H1 (cell line): Measurements from ENCODE around the gene PROSER3. TPM values are rescaled to one million over a fixed set of nuclear protein-coding genes. Genes with fewer than 3 reads are reported as not detected.

Source experiments
- CTCF ChIA-PET: fragments of 300-600 bp; sonication (Branson Sonifier 250); formaldehyde crosslinking; loops from one replicate; lab custom pipeline; 2021; ENCODE audit not compliant: partially characterized antibody; lab: Charles Lee
- POLR2A ChIA-PET: fragments of 300-600 bp; sonication (Branson Sonifier 250); formaldehyde crosslinking; loops from one replicate; lab custom pipeline; 2021; ENCODE audit warnings: inconsistent platforms; ENCODE audit not compliant: partially characterized antibody; lab: Charles Lee
- DNase-seq, 2 experiments: peaks; one replicate each; pipeline versions ENCODE4 v3.0.0 to v3.0.0-alpha.2; 2010 to 2022; ENCODE audit warnings: low spot score in 2 of 2, low read depth in 1 of 2, mixed read lengths in 1 of 2
- FAIRE-seq: peaks from 2 replicates; lab custom pipeline; 2011; peaks lifted over from hg19 to GRCh38; lab: Jason Lieb, UNC
- H2AFZ ChIP-seq: 2 replicates; pipeline ENCODE4 v1.8.1; 2012; ENCODE audit warnings: low read length, inconsistent platforms
- H2AK5ac ChIP-seq: 2 replicates; pipeline ENCODE4 v1.6.1; 2013; ENCODE audit warnings: low read depth, low read length
- H2BK120ac ChIP-seq: replicated peaks from 2 replicates; pipeline ENCODE3; 2013; ENCODE audit warnings: low read depth, low read length, inconsistent platforms
- H2BK12ac ChIP-seq: 2 replicates; pipeline ENCODE4 v1.6.1; 2013; ENCODE audit warnings: low read depth, low read length
- H2BK15ac ChIP-seq: 2 replicates; pipeline ENCODE4 v1.6.1; 2013; ENCODE audit warnings: low read length
- H2BK20ac ChIP-seq: 2 replicates; pipeline ENCODE4 v1.6.1; 2013; ENCODE audit warnings: low read length
- H2BK5ac ChIP-seq: 2 replicates; pipeline ENCODE4 v1.6.1; 2013; ENCODE audit warnings: low read depth, low read length
- H3K14ac ChIP-seq: 2 replicates; pipeline ENCODE4 v1.6.1; 2013; ENCODE audit warnings: inconsistent platforms; ENCODE audit not compliant: insufficient read length
- H3K18ac ChIP-seq: 2 replicates; pipeline ENCODE4 v1.6.1; 2013; ENCODE audit warnings: low read length; ENCODE audit errors: extremely low read depth
- H3K23ac ChIP-seq: 2 replicates; pipeline ENCODE4 v1.6.1; 2013; ENCODE audit warnings: inconsistent platforms; ENCODE audit not compliant: insufficient read length
- H3K23me2 ChIP-seq: 2 replicates; pipeline ENCODE4 v1.6.1; 2013; ENCODE audit warnings: low read depth, low read length
- H3K27ac ChIP-seq: 2 replicates; pipeline ENCODE4 v1.6.1; 2011; ENCODE audit warnings: low read depth, low read length, inconsistent platforms
- H3K27me3 ChIP-seq, 4 experiments: replicated peaks in 1 of 4; 1 replicate in 1 of 4; 2 replicates in 3 of 4; pipeline versions ENCODE4 v1.6.1 to v1.8.1; 2011 to 2013; ENCODE audit warnings: low read length in 3 of 4, mild to moderate bottlenecking in 3 of 4, inconsistent platforms in 2 of 4, mixed read lengths in 2 of 4, moderate library complexity in 1 of 4; ENCODE audit not compliant: control insufficient read depth in 3 of 4, insufficient read depth in 3 of 4; ENCODE audit errors: extremely low read depth in 1 of 4
- H3K36me3 ChIP-seq, 4 experiments: 2 replicates each; pipeline versions ENCODE4 v1.6.1 to v1.8.1; 2011 to 2013; ENCODE audit warnings: mild to moderate bottlenecking in 4 of 4, low read length in 3 of 4, moderate library complexity in 2 of 4, control low read depth in 1 of 4, inconsistent platforms in 1 of 4; ENCODE audit not compliant: insufficient read depth in 4 of 4, control insufficient read depth in 2 of 4
- H3K4ac ChIP-seq: replicated peaks from 2 replicates; pipeline ENCODE3; 2013; ENCODE audit warnings: low read length, low read depth, mixed read lengths, inconsistent platforms; ENCODE audit not compliant: insufficient read length
- H3K4me1 ChIP-seq, 4 experiments: replicated peaks in 1 of 4; 1 replicate in 1 of 4; 2 replicates in 3 of 4; pipeline versions ENCODE4 v1.6.1 to v1.8.1; 2011 to 2013; ENCODE audit warnings: low read length in 3 of 4, inconsistent platforms in 2 of 4, mixed read lengths in 1 of 4; ENCODE audit not compliant: insufficient read depth in 4 of 4, control insufficient read depth in 3 of 4
- H3K4me2 ChIP-seq, 2 experiments: 2 replicates each; pipeline versions ENCODE4 v1.6.1 to v1.8.1; 2011 to 2013; ENCODE audit warnings: low read depth in 2 of 2, low read length in 2 of 2, control low read depth in 1 of 2, inconsistent platforms in 1 of 2, mild to moderate bottlenecking in 1 of 2; ENCODE audit not compliant: insufficient read depth in 1 of 2
- H3K4me3 ChIP-seq, 4 experiments: fragments of 200-600, 300-600 bp in 1 of 4; sonication (generic), shearing (Covaris generic), sonication (Bioruptor Twin) in 1 of 4; 2 replicates each; pipeline versions ENCODE4 v1.5.1 to v1.8.1; 2011 to 2016; ENCODE audit warnings: low read length in 4 of 4, low read depth in 3 of 4, control low read depth in 2 of 4, inconsistent platforms in 2 of 4, mild to moderate bottlenecking in 2 of 4, mixed read lengths in 1 of 4, moderate library complexity in 1 of 4; ENCODE audit not compliant: insufficient read depth in 2 of 4; ENCODE audit errors: extremely low read depth in 1 of 4
- H3K56ac ChIP-seq: replicated peaks from 2 replicates; pipeline ENCODE3; 2013; ENCODE audit warnings: low read depth, mild to moderate bottlenecking, mixed read lengths, low read length, inconsistent platforms; ENCODE audit not compliant: insufficient read length
- H3K79me1 ChIP-seq: 2 replicates; pipeline ENCODE4 v1.6.1; 2013; ENCODE audit warnings: low read depth, low read length, control low read depth
- H3K79me2 ChIP-seq, 2 experiments: 2 replicates each; pipeline versions ENCODE4 v1.6.1 to v1.8.1; 2012 to 2013; ENCODE audit warnings: low read length in 2 of 2, mild to moderate bottlenecking in 2 of 2, inconsistent platforms in 1 of 2; ENCODE audit not compliant: insufficient read depth in 2 of 2, control insufficient read depth in 1 of 2
- H3K9ac ChIP-seq, 4 experiments: replicated peaks in 1 of 4; 1 replicate in 1 of 4; 2 replicates in 3 of 4; pipeline versions ENCODE4 v1.6.1 to v1.8.1; 2011 to 2013; ENCODE audit warnings: low read depth in 3 of 4, low read length in 3 of 4, control low read depth in 2 of 4, mild to moderate bottlenecking in 2 of 4, moderate library complexity in 2 of 4, inconsistent platforms in 1 of 4; ENCODE audit errors: extremely low read depth in 1 of 4
- H3K9me3 ChIP-seq, 2 experiments: 2 replicates each; pipeline versions ENCODE4 v1.6.1 to v1.8.1; 2012 to 2013; ENCODE audit warnings: mild to moderate bottlenecking in 2 of 2, moderate library complexity in 2 of 2, control low read depth in 1 of 2, inconsistent platforms in 1 of 2, low read depth in 1 of 2, low read length in 1 of 2, mixed read lengths in 1 of 2; ENCODE audit not compliant: insufficient read depth in 2 of 2
- H4K20me1 ChIP-seq, 2 experiments: replicated peaks in 1 of 2; 2 replicates each; pipeline versions ENCODE3 to v1.8.1; 2011 to 2013; ENCODE audit warnings: inconsistent platforms in 2 of 2, low read length in 2 of 2, mild to moderate bottlenecking in 1 of 2; ENCODE audit not compliant: insufficient read depth in 2 of 2, control insufficient read depth in 1 of 2
- H4K5ac ChIP-seq: 2 replicates; pipeline ENCODE4 v1.6.1; 2013; ENCODE audit warnings: low read length, low read depth, mixed read lengths, inconsistent platforms; ENCODE audit not compliant: insufficient read length
- H4K8ac ChIP-seq: 2 replicates; pipeline ENCODE4 v1.8.0; 2013; ENCODE audit warnings: mild to moderate bottlenecking, moderate library complexity, low read length, inconsistent platforms; ENCODE audit not compliant: insufficient read depth; ENCODE audit errors: extremely low read depth
- H4K91ac ChIP-seq: replicated peaks from 2 replicates; pipeline ENCODE3; 2013; ENCODE audit warnings: low read length, mixed read lengths, inconsistent platforms; ENCODE audit not compliant: insufficient read length
- CHD1 ChIP-seq: IDR thresholded peaks from 2 replicates; pipeline ENCODE4 v1.6.1; 2012; ENCODE audit warnings: low read depth, low read length, improper control_type of control experiment
- CTBP2 ChIP-seq: IDR thresholded peaks from 2 replicates; pipeline ENCODE4 v1.7.0; 2011; ENCODE audit warnings: borderline replicate concordance, mild to moderate bottlenecking, moderate library complexity, mixed read lengths, low read length; ENCODE audit not compliant: insufficient read depth, insufficient read length
- E2F6 ChIP-seq: IDR thresholded peaks from 2 replicates; pipeline ENCODE4 v1.6.1; 2012; ENCODE audit warnings: inconsistent platforms
- JUN ChIP-seq: IDR thresholded peaks from 2 replicates; pipeline ENCODE4 v1.6.1; 2011; ENCODE audit warnings: low read depth, mild to moderate bottlenecking, improper control_type of control experiment, low read length
- NRF1 ChIP-seq: IDR thresholded peaks from 2 replicates; pipeline ENCODE4 v1.6.1; 2011; ENCODE audit warnings: mild to moderate bottlenecking, low read depth, low read length, improper control_type of control experiment
- PHF8 ChIP-seq: fragments of 200-600 bp; sonication (generic); conservative IDR thresholded peaks from 2 replicates; pipeline ENCODE4 v1.7.1; 2012; ENCODE audit warnings: low read depth, mild to moderate bottlenecking, inconsistent platforms, low read length, moderate library complexity
- SRF ChIP-seq: IDR thresholded peaks from 2 replicates; pipeline ENCODE4 v1.6.1; 2011; ENCODE audit warnings: mild to moderate bottlenecking, low read depth, low read length, moderate library complexity
- TBP ChIP-seq: IDR thresholded peaks from 2 replicates; pipeline ENCODE4 v1.6.1; 2011; ENCODE audit warnings: low read depth, low read length, improper control_type of control experiment
- WGBS, 2 experiments: shearing (Covaris generic) in 1 of 2; methylation state at CpG; one replicate each; pipeline versions ENCODE4 v1.1.6 to v1.1.7; 2013 to 2015; ENCODE audit warnings: low lambda C conversion rate in 2 of 2, mixed read lengths in 2 of 2, inconsistent platforms in 1 of 2, low coverage in 1 of 2, missing lambda C conversion rate in 1 of 2; ENCODE audit not compliant: insufficient replicate concordance in 2 of 2, insufficient coverage in 1 of 2, insufficient read length in 1 of 2; ENCODE audit errors: extremely low coverage in 1 of 2, missing lambda C conversion rate in 1 of 2; 5-methylcytosine and 5-hydroxymethylcytosine counted together
- polyA plus RNA-seq, 7 experiments: library from polyadenylated mRNA; depleted of rRNA in 3 of 7; stranded (reverse) in 5 of 7; unstranded in 2 of 7; fragments of >200 nt in 5 of 7; fragments of 200-250 nt in 2 of 7; gene quantifications; 1 replicate in 5 of 7; 2 replicates in 1 of 7; 4 replicates in 1 of 7; pipeline versions ENCODE4 v1.2.1 to v1.2.3, GENCODE V29; 2011 to 2013; ENCODE audit warnings: missing spikeins in 2 of 7, mixed read lengths in 2 of 7
- total RNA-seq: library from RNA; stranded (reverse); fragmentation: NEBNext Ultra II Directional; extraction: Animal tissue kit (Norgen Biotek cat#: 25700); gene quantifications from 2 replicates; pipeline ENCODE4 v1.2.1, GENCODE V29; 2021
- TF ChIP-seq, protein P1 (sequence below), 3 experiments: IDR thresholded peaks; 1 replicate in 2 of 3; 2 replicates in 1 of 3; pipeline versions ENCODE4 v1.5.1 to v1.6.1; 2011; ENCODE audit warnings: low read length in 3 of 3, mild to moderate bottlenecking in 3 of 3, inconsistent platforms in 2 of 3, low read depth in 1 of 3, moderate library complexity in 1 of 3; ENCODE audit not compliant: insufficient read depth in 1 of 3; ENCODE audit errors: control extremely low read depth in 1 of 3

The PROSER3 gene
- total and polyA plus RNA-seq, 2 of the 8 experiments (the other 6 are each of a cell fraction or from before 2014, with no cell fraction given), result 17.8 to 28.9 TPM

- Histone ChIP-seq H3K4me1 (peaks cover 0 to 12% (median 8%) of the 10 kb centered on the region in 4 experiments; a peak in 5 of 7 replicates), H4K20me1 (peaks cover 2 to 8% of the 10 kb centered on the region in 2 experiments), H3K27ac (no peak overlapping the region), H3K18ac (no peak overlapping the region), H2BK5ac (no peak overlapping the region), H3K79me1 (peaks cover 4% of the 10 kb centered on the region), H3K23ac (no peak overlapping the region), H2BK15ac (no peak overlapping the region), H3K4ac (no peak overlapping the region), H4K5ac (no peak overlapping the region), H2BK20ac (no peak overlapping the region), H3K56ac (no peak overlapping the region), H2BK120ac (no peak overlapping the region), H3K27me3 (peaks cover 0 to 9% (median 6%) of the 10 kb centered on the region in 4 experiments; a peak in 5 of 7 replicates), H3K9me3 (no peaks in the 10 kb centered on the region), H3K23me2 (peaks cover 8% of the 10 kb centered on the region; the same call in 1 of the 2 replicates), H3K79me2 (peaks cover 0 to 6% of the 10 kb centered on the region in 2 experiments; a peak in 2 of 4 replicates), H3K4me2 (no peak overlapping the region), H4K91ac (no peak overlapping the region), H4K8ac (no peak overlapping the region), H2AK5ac (no peak overlapping the region), H3K9ac (no peak overlapping the region), H3K36me3 (peaks cover 2 to 16% (median 6%) of the 10 kb centered on the region in 4 experiments; a peak in 5 of 8 replicates), H3K14ac (no peak overlapping the region), H2AFZ (no peak overlapping the region), H2BK12ac (no peak overlapping the region), H3K4me3 (no peak overlapping the region)
- no peak for FAIRE-seq
- WGBS, 2 experiments, result 88% methylated on average over 4 of the region's 4 CpGs; no CpG with 5 or more reads in 1 of the 2 experiments
- no peak for DNase-seq
- POLR2A ChIA-PET, result interaction anchor here (1.4 to 1.5 kb wide), 2 partner anchors 12 to 13 kb away, joined by 3 to 6 read pairs; partner anchors contain the start of gene LIN37
- CTCF ChIA-PET, result interaction anchor here (1.5 to 1.9 kb wide), 2 partner anchors 24 to 58 kb away, joined by 3 to 5 read pairs; no protein-coding TSS in a partner anchor
- TF ChIP-seq CHD1 (no peak), E2F6 (no peak), CTBP2 (no peak), PHF8 (no peak), TBP (no peak), SRF (no peak), JUN (no peak), NRF1 (no peak)
- TF ChIP-seq, protein P1, sequence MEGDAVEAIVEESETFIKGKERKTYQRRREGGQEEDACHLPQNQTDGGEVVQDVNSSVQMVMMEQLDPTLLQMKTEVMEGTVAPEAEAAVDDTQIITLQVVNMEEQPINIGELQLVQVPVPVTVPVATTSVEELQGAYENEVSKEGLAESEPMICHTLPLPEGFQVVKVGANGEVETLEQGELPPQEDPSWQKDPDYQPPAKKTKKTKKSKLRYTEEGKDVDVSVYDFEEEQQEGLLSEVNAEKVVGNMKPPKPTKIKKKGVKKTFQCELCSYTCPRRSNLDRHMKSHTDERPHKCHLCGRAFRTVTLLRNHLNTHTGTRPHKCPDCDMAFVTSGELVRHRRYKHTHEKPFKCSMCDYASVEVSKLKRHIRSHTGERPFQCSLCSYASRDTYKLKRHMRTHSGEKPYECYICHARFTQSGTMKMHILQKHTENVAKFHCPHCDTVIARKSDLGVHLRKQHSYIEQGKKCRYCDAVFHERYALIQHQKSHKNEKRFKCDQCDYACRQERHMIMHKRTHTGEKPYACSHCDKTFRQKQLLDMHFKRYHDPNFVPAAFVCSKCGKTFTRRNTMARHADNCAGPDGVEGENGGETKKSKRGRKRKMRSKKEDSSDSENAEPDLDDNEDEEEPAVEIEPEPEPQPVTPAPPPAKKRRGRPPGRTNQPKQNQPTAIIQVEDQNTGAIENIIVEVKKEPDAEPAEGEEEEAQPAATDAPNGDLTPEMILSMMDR (IDR thresholded peaks at IDR 0.05; ENCODE audit: control extremely low read depth in 1 of 3, insufficient read depth in 1 of 3, low read depth in 1 of 3, low read length in 3 of 3), result no peak
Measured at GRCh38 chr19:35760711-35761349, 2.9 kb downstream of the PROSER3 start.
